Tibial nerve (tissue), 3 donors: ENCODE measurements around the gene BCAS3.

ENCODE experiments used
- POLR2A ChIP-seq, 2 donors: fragments of 450-650 bp; IDR thresholded peaks; one replicate each; pipeline ENCODE4 v1.6.1; 2017; ENCODE audit warnings: antibody characterized with exemption in 2 of 2, mild to moderate bottlenecking in 2 of 2, moderate library complexity in 2 of 2
- TF ChIP-seq, protein P1 (sequence below), 5 experiments: fragments of 200-600 bp in 3 of 5; fragments of 450-650 bp in 2 of 5; sonication (generic) in 3 of 5; IDR thresholded peaks; one replicate each; pipeline ENCODE4 v1.5.1; 2016 to 2019; ENCODE audit warnings: antibody characterized with exemption in 5 of 5, mild to moderate bottlenecking in 3 of 5, moderate library complexity in 2 of 5

- no peak for TF ChIP-seq POLR2A (IDR thresholded peaks at IDR 0.05)
- TF ChIP-seq, protein P1, sequence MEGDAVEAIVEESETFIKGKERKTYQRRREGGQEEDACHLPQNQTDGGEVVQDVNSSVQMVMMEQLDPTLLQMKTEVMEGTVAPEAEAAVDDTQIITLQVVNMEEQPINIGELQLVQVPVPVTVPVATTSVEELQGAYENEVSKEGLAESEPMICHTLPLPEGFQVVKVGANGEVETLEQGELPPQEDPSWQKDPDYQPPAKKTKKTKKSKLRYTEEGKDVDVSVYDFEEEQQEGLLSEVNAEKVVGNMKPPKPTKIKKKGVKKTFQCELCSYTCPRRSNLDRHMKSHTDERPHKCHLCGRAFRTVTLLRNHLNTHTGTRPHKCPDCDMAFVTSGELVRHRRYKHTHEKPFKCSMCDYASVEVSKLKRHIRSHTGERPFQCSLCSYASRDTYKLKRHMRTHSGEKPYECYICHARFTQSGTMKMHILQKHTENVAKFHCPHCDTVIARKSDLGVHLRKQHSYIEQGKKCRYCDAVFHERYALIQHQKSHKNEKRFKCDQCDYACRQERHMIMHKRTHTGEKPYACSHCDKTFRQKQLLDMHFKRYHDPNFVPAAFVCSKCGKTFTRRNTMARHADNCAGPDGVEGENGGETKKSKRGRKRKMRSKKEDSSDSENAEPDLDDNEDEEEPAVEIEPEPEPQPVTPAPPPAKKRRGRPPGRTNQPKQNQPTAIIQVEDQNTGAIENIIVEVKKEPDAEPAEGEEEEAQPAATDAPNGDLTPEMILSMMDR (IDR thresholded peaks at IDR 0.05) = no peak
Observed at GRCh38 chr17:61408151-61409041, 730.7 kb downstream of the BCAS3 start.
